Hippocampal formation (tissue), 2 donors: ENCODE results near the gene DPH2.
A peak's percentile ranks its signal among the peaks of the same experiment; 100 is the strongest.

Experiments
- DNase-seq, 2 donors: peaks; one replicate each; lab custom pipeline; 2025; lab: John Stamatoyannopoulos, UW

The DPH2 gene

GRCh38 chr1:43944860-43945259 is 24.9 kb upstream of the DPH2 start:
- DNase-seq = no peak

GRCh38 chr1:43945674-43946235 is 24.1 kb upstream of the DPH2 start:
- DNase-seq = no peak

GRCh38 chr1:43946236-43947060 is 23.4 kb upstream of the DPH2 start, which contains the start of gene IPO13:
TSS of gene IPO13 (plus strand) at chr1:43946950. CDS start at chr1:43947601, 651 bp downstream.
- DNase-seq = peak; percentile 96 to 97

- no peak for DNase-seq
Measured at GRCh38 chr1:43947061-43947873, 22.5 kb upstream of the DPH2 start.

- no peak for DNase-seq
Measured at GRCh38 chr1:43947874-43948437, 21.9 kb upstream of the DPH2 start.

- no peak for DNase-seq
Measured at GRCh38 chr1:43949678-43950077, 20.1 kb upstream of the DPH2 start.

- no peak for DNase-seq
Measured at GRCh38 chr1:43951021-43951985, 18.5 kb upstream of the DPH2 start.

GRCh38 chr1:43952731-43953346 is 17.0 kb upstream of the DPH2 start:
- peak in 1 of 2 donors; percentile 26 for DNase-seq

- no peak for DNase-seq
Measured at GRCh38 chr1:43953361-43953760, 16.4 kb upstream of the DPH2 start.

GRCh38 chr1:43954036-43954435 is 15.8 kb upstream of the DPH2 start:
- peak; percentile 84 to 88 for DNase-seq

- no peak for DNase-seq
Measured at GRCh38 chr1:43956234-43956633, 13.6 kb upstream of the DPH2 start.

- DNase-seq = no peak
Measured at GRCh38 chr1:43957407-43958040, 12.3 kb upstream of the DPH2 start.

GRCh38 chr1:43958351-43959255 is 11.2 kb upstream of the DPH2 start:
- DNase-seq = no peak

- no peak for DNase-seq
Measured at GRCh38 chr1:43960798-43961197, 9.0 kb upstream of the DPH2 start.

GRCh38 chr1:43961692-43962091 is 8.1 kb upstream of the DPH2 start:
- no peak for DNase-seq

- peak; percentile 41 to 50 for DNase-seq
Measured at GRCh38 chr1:43962324-43962723, 7.5 kb upstream of the DPH2 start.

GRCh38 chr1:43963006-43963405 is 6.8 kb upstream of the DPH2 start:
- no peak for DNase-seq

- no peak for DNase-seq
Measured at GRCh38 chr1:43963890-43964289, 5.9 kb upstream of the DPH2 start.

- DNase-seq = no peak
Measured at GRCh38 chr1:43965316-43965715, 4.5 kb upstream of the DPH2 start.
